Prostate gland (tissue), 2 donors: Measurements from ENCODE around the gene ATP5F1E. TPM values are rescaled to one million over a fixed set of nuclear protein-coding genes. Genes with fewer than 3 reads are reported as not detected.

Experiments
- DNase-seq: peaks from one replicate; pipeline ENCODE4 v3.0.0-alpha.2; 2019; ENCODE audit warnings: low spot score
- H3K27ac ChIP-seq, 2 donors: fragments of 200-600 bp; sonication (generic); 2 replicates each; pipeline ENCODE4 v1.5.1; 2017 to 2019
- H3K27me3 ChIP-seq: fragments of 200-600 bp; sonication (generic); replicated peaks from 2 replicates; pipeline ENCODE4 v1.5.1; 2019; ENCODE audit not compliant: insufficient read depth
- H3K36me3 ChIP-seq, 2 donors: fragments of 200-600 bp; sonication (generic); 1 replicate in 1 of 2; 2 replicates in 1 of 2; pipeline versions ENCODE4 v1.5.1 to v1.8.1; 2017 to 2019
- H3K4me1 ChIP-seq: fragments of 200-600 bp; sonication (generic); replicated peaks from 2 replicates; pipeline ENCODE4 v1.5.1; 2019
- H3K4me3 ChIP-seq, 2 donors: fragments of 200-600 bp; sonication (generic); 2 replicates each; pipeline ENCODE4 v1.5.1; 2017 to 2019
- H3K9me3 ChIP-seq: fragments of 200-600 bp; sonication (generic); 2 replicates; pipeline ENCODE4 v1.5.1; 2017
- CTCF ChIP-seq, 4 experiments: fragments of 200-600 bp in 2 of 4; fragments of 450-650 bp in 2 of 4; sonication (generic) in 2 of 4; IDR thresholded peaks; 1 replicate in 3 of 4; 2 replicates in 1 of 4; pipeline ENCODE4 v1.5.1; 2016 to 2019; ENCODE audit warnings: antibody characterized with exemption in 4 of 4, mild to moderate bottlenecking in 2 of 4, moderate library complexity in 2 of 4
- POLR2A ChIP-seq: fragments of 450-650 bp; IDR thresholded peaks from one replicate; pipeline ENCODE4 v1.6.1; 2016; ENCODE audit warnings: antibody characterized with exemption, mild to moderate bottlenecking
- POLR2AphosphoS5 ChIP-seq: sonication (generic); formaldehyde crosslinking; IDR thresholded peaks from one replicate; pipeline ENCODE4 v1.6.1; 2017; ENCODE audit warnings: antibody characterized with exemption
- WGBS: methylation state at CpG from one replicate; pipeline ENCODE4 v1.1.5; 2018; 5-methylcytosine and 5-hydroxymethylcytosine counted together
- intact Hi-C: fragments of 100-400 bp; cut with DNase I; formaldehyde crosslinking; loops from one replicate; pipeline ENCODE4 v1.14.2; 2022
- total RNA-seq, 2 donors: library from RNA; depleted of rRNA; stranded (reverse); fragments of >200 nt; gene quantifications; one replicate each; pipeline ENCODE4 v1.1.0, GENCODE V29; 2016

ATP5F1E gene
- total RNA-seq, 2 donors from 2014 or later = 23.5 to 24.4 TPM

DNA sequence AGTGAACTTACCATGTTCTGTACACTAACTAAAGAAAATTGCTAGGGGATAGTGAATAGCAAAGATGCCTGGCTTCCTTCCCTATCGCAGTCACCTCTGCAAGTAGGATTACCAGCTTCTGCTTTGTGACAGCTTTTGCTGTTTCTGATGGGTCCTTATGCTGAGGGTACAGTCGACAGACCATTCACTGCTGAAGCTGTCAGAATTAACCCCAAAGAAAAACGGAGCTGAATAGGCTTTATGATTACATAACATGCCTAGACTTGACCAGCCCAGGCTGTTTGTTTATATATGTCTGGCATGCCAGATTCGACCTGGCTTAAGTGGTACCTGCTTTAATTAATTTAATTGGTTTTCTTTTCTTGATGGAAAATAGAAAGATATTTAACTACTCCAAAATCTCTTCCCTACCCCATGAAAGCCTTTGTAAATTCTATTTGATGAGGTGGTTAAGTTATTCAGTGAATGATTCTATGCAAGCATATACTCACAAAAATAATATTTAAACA lies 32.1 kb upstream of the ATP5F1E start:
- intact Hi-C loops = no loop called here
- no peaks in the 10 kb centered on the region for H3K9me3 ChIP-seq
- H3K27ac ChIP-seq = no peak overlapping the region
- H3K27me3 ChIP-seq = no peaks in the 10 kb centered on the region
- H3K4me1 ChIP-seq = no peaks in the 10 kb centered on the region
- H3K36me3 ChIP-seq = no peaks in the 10 kb centered on the region
- WGBS = 20% methylated on average over 4 of the region's 4 CpGs
- H3K4me3 ChIP-seq = no peak overlapping the region
- TF ChIP-seq CTCF (IDR thresholded peaks at IDR 0.05) = no peak
- TF ChIP-seq POLR2A = no peak
- TF ChIP-seq POLR2AphosphoS5 = no peak
- no peak for DNase-seq

- no peak overlapping the region for H3K27ac ChIP-seq
- intact Hi-C loops = no loop called here
- H3K4me3 ChIP-seq = no peak overlapping the region
- H3K4me1 ChIP-seq = no peaks in the 10 kb centered on the region
- TF ChIP-seq POLR2A (no peak), CTCF (IDR thresholded peaks at IDR 0.05) (no peak), POLR2AphosphoS5 (no peak)
- no peaks in the 10 kb centered on the region for H3K9me3 ChIP-seq
- no peak for DNase-seq
- no peaks in the 10 kb centered on the region for H3K36me3 ChIP-seq
- 51% methylated on average over 22 of the region's 22 CpGs for WGBS
- H3K27me3 ChIP-seq = no peaks in the 10 kb centered on the region
Observed at GRCh38 chr20:59063358-59064213, 31.5 kb upstream of the ATP5F1E start.

GRCh38 chr20:59062081-59062480 lies 29.9 kb upstream of the ATP5F1E start:
- H3K4me1 ChIP-seq = no peaks in the 10 kb centered on the region
- H3K27ac ChIP-seq = no peak overlapping the region
- intact Hi-C loops = no loop called here
- no peaks in the 10 kb centered on the region for H3K9me3 ChIP-seq
- DNase-seq = no peak
- TF ChIP-seq POLR2A = no peak
- H3K27me3 ChIP-seq = no peaks in the 10 kb centered on the region
- 67% methylated on average over 4 of the region's 4 CpGs for WGBS
- H3K4me3 ChIP-seq = no peak overlapping the region
- no peaks in the 10 kb centered on the region for H3K36me3 ChIP-seq

- H3K4me1 ChIP-seq = no peaks in the 10 kb centered on the region
- no peaks in the 10 kb centered on the region for H3K27me3 ChIP-seq
- no peak for DNase-seq
- TF ChIP-seq POLR2AphosphoS5 = no peak
- TF ChIP-seq POLR2A = no peak
- TF ChIP-seq CTCF (IDR thresholded peaks at IDR 0.05) = peak in 3 of 4 experiments; percentile 18 to 47 (median 39)
- intact Hi-C loops = no loop called here
- H3K9me3 ChIP-seq = no peaks in the 10 kb centered on the region
- H3K36me3 ChIP-seq = no peaks in the 10 kb centered on the region
- H3K4me3 ChIP-seq = no peak overlapping the region
- 60% methylated on average over 7 of the region's 7 CpGs for WGBS
- no peak overlapping the region for H3K27ac ChIP-seq
Observed at GRCh38 chr20:59055302-59055701, 23.2 kb upstream of the ATP5F1E start.

DNA sequence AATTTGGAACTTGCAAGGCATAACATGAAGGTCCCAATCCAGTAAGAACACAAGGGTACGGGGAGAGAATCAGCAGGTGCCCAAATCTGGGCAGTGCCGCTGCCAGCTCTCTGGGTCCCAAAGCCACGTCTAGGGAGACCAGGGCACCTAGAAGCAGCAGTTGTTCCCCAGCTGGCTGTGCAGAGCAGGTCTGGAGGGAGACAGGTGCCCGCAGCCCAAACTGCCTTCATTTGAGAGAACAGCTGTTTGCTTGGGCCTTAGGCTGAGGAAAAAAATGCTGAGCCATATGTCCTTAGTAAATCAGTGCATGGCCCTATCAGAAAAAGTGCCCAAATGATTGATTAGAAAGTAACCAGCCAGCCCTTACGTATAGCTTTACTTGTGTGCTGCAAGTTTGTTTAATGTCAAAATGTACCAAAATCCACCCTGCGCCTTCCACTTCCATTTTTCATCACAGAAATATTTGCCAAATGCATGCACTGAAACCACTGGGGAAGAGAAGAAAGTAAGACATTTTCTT lies 19.6 kb upstream of the ATP5F1E start:
- H3K4me3 ChIP-seq = no peak overlapping the region
- no peak overlapping the region for H3K27ac ChIP-seq
- intact Hi-C loops = no loop called here
- 87% methylated on average over 6 of the region's 6 CpGs for WGBS
- DNase-seq = no peak
- H3K27me3 ChIP-seq = no peaks in the 10 kb centered on the region
- TF ChIP-seq POLR2A = no peak
- TF ChIP-seq CTCF (IDR thresholded peaks at IDR 0.05) = no peak
- no peak for TF ChIP-seq POLR2AphosphoS5
- H3K4me1 ChIP-seq = no peaks in the 10 kb centered on the region
- no peaks in the 10 kb centered on the region for H3K36me3 ChIP-seq
- H3K9me3 ChIP-seq = no peaks in the 10 kb centered on the region
